CD4-positive, alpha-beta T cell treated with Interleukin-15 for 4 hours (primary cell): Measurements from ENCODE around the gene CAPN5.
"Not testable (repeated sequence)": the region's sequence is repeated elsewhere in the genome, so short reads cannot be mapped to it uniquely, and the experiment has no call there.

Source experiments
- DNase-seq: peaks from one replicate; pipeline ENCODE4 v3.0.0-alpha.2; 2020; ENCODE audit warnings: low spot score

Gene CAPN5

GRCh38 chr11:77066229-77067042, at the start of gene CAPN5:
CAPN5 (plus strand) TSS chr11:77066971; CDS start chr11:77084887, 17,916 bp downstream.
- DNase-seq = peak; percentile 86

GRCh38 chr11:77018396-77018924, 48.3 kb upstream of the CAPN5 start:
- not testable (repeated sequence) for DNase-seq

GRCh38 chr11:77019976-77020595, 46.7 kb upstream of the CAPN5 start:
- DNase-seq = no peak

GRCh38 chr11:77020734-77021133, 46.0 kb upstream of the CAPN5 start:
- no peak for DNase-seq

GRCh38 chr11:77024745-77025144, 42.0 kb upstream of the CAPN5 start:
- DNase-seq = no peak

GRCh38 chr11:77026221-77026620, 40.5 kb upstream of the CAPN5 start:
- DNase-seq = no peak

GRCh38 chr11:77026743-77027142, 40.0 kb upstream of the CAPN5 start:
- DNase-seq = no peak

- DNase-seq = no peak
These were observed 39.5 kb upstream of the CAPN5 start for GRCh38 chr11:77027275-77027674.

GRCh38 chr11:77029829-77030228, 36.9 kb upstream of the CAPN5 start:
- no peak for DNase-seq

GRCh38 chr11:77030834-77031414, 35.8 kb upstream of the CAPN5 start:
- no peak for DNase-seq

- no peak for DNase-seq
These were observed 35.2 kb upstream of the CAPN5 start for GRCh38 chr11:77031599-77031998.

GRCh38 chr11:77035039-77035438, 31.7 kb upstream of the CAPN5 start:
- DNase-seq = no peak

GRCh38 chr11:77035580-77035979, 31.2 kb upstream of the CAPN5 start:
- DNase-seq = no peak

- DNase-seq = no peak
These were observed 30.4 kb upstream of the CAPN5 start for GRCh38 chr11:77036398-77036797.

- no peak for DNase-seq
These were observed 29.7 kb upstream of the CAPN5 start for GRCh38 chr11:77037057-77037456.

GRCh38 chr11:77038029-77038824, 28.5 kb upstream of the CAPN5 start:
- DNase-seq = no peak

- no peak for DNase-seq
These were observed 27.9 kb upstream of the CAPN5 start for GRCh38 chr11:77038825-77039326.

GRCh38 chr11:77039491-77040400, 27.0 kb upstream of the CAPN5 start:
- no peak for DNase-seq

- no peak for DNase-seq
These were observed 26.4 kb upstream of the CAPN5 start for GRCh38 chr11:77040401-77040777.

- no peak for DNase-seq
These were observed 25.9 kb upstream of the CAPN5 start for GRCh38 chr11:77040889-77041288.
